Measurements from ENCODE around the gene ZNF689. TPM values are rescaled to one million over a fixed set of nuclear protein-coding genes. Genes with fewer than 3 reads are reported as not detected.

The ZNF689 gene
- total RNA-seq, 1 experiment from 2014 or later: 21.1 TPM

DNA sequence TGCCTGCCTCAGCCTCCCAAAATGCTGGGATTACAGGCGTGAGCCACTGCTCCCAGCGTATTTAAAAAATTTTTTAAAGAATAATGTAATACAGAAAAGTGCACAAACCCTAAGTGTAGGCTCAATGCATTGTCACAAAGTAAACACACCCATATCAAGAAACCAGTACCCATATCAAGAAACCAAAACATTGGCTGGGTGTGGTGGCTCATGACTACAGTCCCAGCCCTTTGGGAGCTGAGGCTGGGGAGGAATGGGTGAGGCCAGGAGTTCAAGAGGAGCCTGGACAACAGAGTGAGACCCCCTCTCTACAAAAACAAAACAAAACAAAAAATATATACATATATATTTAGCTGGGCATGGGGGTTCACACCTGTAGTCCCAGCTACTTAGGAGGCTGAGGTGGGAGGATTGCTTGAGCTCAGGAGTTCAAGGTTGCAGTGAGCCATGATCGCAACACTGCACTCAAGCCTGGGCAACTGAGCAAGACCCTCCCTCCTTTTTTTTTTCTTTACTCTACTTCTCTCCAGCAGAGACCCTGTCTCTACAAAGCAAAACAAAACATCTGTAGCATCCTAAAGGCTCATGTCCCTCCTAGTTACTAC, 31.3 kb upstream of the ZNF689 start:
- no peak for DNase-seq
- Histone ChIP-seq H3T11ph (ENCODE audit: low read length) (no peak overlapping the region), H3K23ac (ENCODE audit: insufficient read length, low read depth, low read length) (no peak overlapping the region), H3K56ac (ENCODE audit: insufficient read length, low read depth, low read length) (no peak overlapping the region), H2AK5ac (ENCODE audit: insufficient read length, low read length) (no peak overlapping the region), H3K9me3 (ENCODE audit: control insufficient read depth, low read depth, low read length) (no peaks in the 10 kb centered on the region), H4K8ac (replicated peaks; ENCODE audit: insufficient read length, low read depth, low read length) (no peak overlapping the region), H3K27me3 (ENCODE audit: insufficient read depth, low read length) (no peaks in the 10 kb centered on the region), H4K91ac (ENCODE audit: insufficient read length, low read depth, low read length) (no peak overlapping the region), H3K79me1 (ENCODE audit: insufficient read depth, low read depth, low read length, poor library complexity, severe bottlenecking) (no peaks in the 10 kb centered on the region), H3K4ac (ENCODE audit: low read depth, low read length) (no peak overlapping the region), H2AFZ (ENCODE audit: low read length) (no peak overlapping the region), H3K14ac (ENCODE audit: insufficient read depth, low read length) (no peak overlapping the region), H3K4me2 (ENCODE audit: insufficient read depth, insufficient read length, low read length) (no peak overlapping the region), H2BK15ac (ENCODE audit: low read depth, low read length) (no peak overlapping the region), H4K20me1 (ENCODE audit: control insufficient read depth, insufficient read depth, insufficient read length) (no peaks in the 10 kb centered on the region), H3K9ac (ENCODE audit: extremely low read depth, insufficient read length, low read length) (no peak overlapping the region), H3K23me2 (ENCODE audit: insufficient read length, low read depth, low read length, poor library complexity, severe bottlenecking) (no peaks in the 10 kb centered on the region), H3K4me1 (ENCODE audit: insufficient read depth, low read length) (no peaks in the 10 kb centered on the region), H2BK12ac (ENCODE audit: insufficient read length, low read depth, low read length) (no peak overlapping the region), H4K5ac (ENCODE audit: insufficient read length, low read depth, low read length) (no peak overlapping the region), H3K27ac (ENCODE audit: insufficient read length, low read depth, low read length) (no peak overlapping the region), H3K18ac (ENCODE audit: insufficient read length, low read depth, low read length) (no peak overlapping the region), H2BK120ac (ENCODE audit: low read depth, low read length, poor library complexity, severe bottlenecking) (no peak overlapping the region), H3K79me2 (ENCODE audit: insufficient read depth, low read length) (no peaks in the 10 kb centered on the region), H2BK5ac (ENCODE audit: insufficient read length, low read length) (no peak overlapping the region), H2BK20ac (ENCODE audit: low read depth, low read length, poor library complexity, severe bottlenecking) (no peak overlapping the region)
- no peaks in the 10 kb centered on the region for H3K36me3 Mint-ChIP-seq (ENCODE audit: insufficient read depth in 1 of 3, low read depth in 3 of 3)
- no CpG with 5 or more reads among the region's 3 CpGs for WGBS (ENCODE audit: extremely low coverage, insufficient read length, low lambda C conversion rate)
- no peaks in the 10 kb centered on the region for H3K4me1 Mint-ChIP-seq
- H3K4me3 Mint-ChIP-seq: no peak overlapping the region
- no peaks in the 10 kb centered on the region for H3K9me3 Mint-ChIP-seq
- no peak overlapping the region for H3K27ac Mint-ChIP-seq
- peaks cover 38% of the 10 kb centered on the region for H3K27me3 Mint-ChIP-seq (ENCODE audit: low read depth)
- TF ChIP-seq CTCF (conservative IDR thresholded peaks at IDR 0.05): no peak

All from H9 (cell line).